GM12878 (cell line): ENCODE measurements around the gene ADA. TPM values are rescaled to one million over a fixed set of nuclear protein-coding genes. Genes with fewer than 3 reads are reported as not detected.

Source experiments
- ATAC-seq: fragments of 200-7000 bp; cut with Tn5 transposase; 3 replicates; pipeline ENCODE4 v1.9.1; 2020; ENCODE audit warnings: mild to moderate bottlenecking, moderate library complexity
- BruUV-seq: library from RNA; stranded (reverse); fragments of 400-500 nt; replicated peaks from 2 replicates; lab custom pipeline; 2021; lab: Mats Ljungman, UMichigan
- CTCF ChIA-PET: fragments of 300-600 bp; sonication (Branson Sonifier 250); formaldehyde crosslinking; extraction: SDS; loops from one replicate; lab custom pipeline; 2021; ENCODE audit warnings: inconsistent platforms; lab: Yijun Ruan, JAX
- POLR2A ChIA-PET: fragments of 350-600 bp; formaldehyde crosslinking; extraction: SDS; loops from one replicate; lab custom pipeline; 2021; ENCODE audit warnings: inconsistent platforms; lab: Charles Lee
- RAD21 ChIA-PET: fragments of 300-600 bp; sonication (Branson Sonifier 250); formaldehyde crosslinking; loops from one replicate; lab custom pipeline; 2023; ENCODE audit warnings: antibody characterized with exemption; ENCODE audit not compliant: unreplicated experiment; lab: Charles Lee
- SMC1A ChIA-PET: fragments of 300-600 bp; sonication (Branson Sonifier 250); formaldehyde crosslinking; loops from one replicate; lab custom pipeline; 2023; ENCODE audit not compliant: unreplicated experiment, uncharacterized antibody; lab: Charles Lee
- DNase-seq: peaks from one replicate; pipeline ENCODE4 v3.0.0-alpha.2; 2011; ENCODE audit warnings: low read depth, low spot score
- FAIRE-seq: peaks from 3 replicates; lab custom pipeline; 2011; peaks lifted over from hg19 to GRCh38; lab: Jason Lieb, UNC
- H2AFZ ChIP-seq: 2 replicates; pipeline ENCODE4 v1.6.0; 2011; ENCODE audit warnings: low read depth, low read length, control low read depth; ENCODE audit not compliant: control insufficient read depth
- H3K27ac ChIP-seq: 2 replicates; pipeline ENCODE4 v1.5.1; 2011; ENCODE audit warnings: control low read depth; ENCODE audit not compliant: control insufficient read depth, insufficient read depth
- H3K27me3 ChIP-seq, 2 experiments: replicated peaks in 1 of 2; 2 replicates each; pipeline versions ENCODE4 v1.6.0 to v1.6.1; 2011; ENCODE audit warnings: low read length in 1 of 2; ENCODE audit not compliant: control insufficient read depth in 2 of 2, insufficient read depth in 2 of 2
- H3K36me3 ChIP-seq, 2 experiments: 2 replicates each; pipeline ENCODE4 v1.5.1; 2011; ENCODE audit warnings: low read length in 1 of 2; ENCODE audit not compliant: control insufficient read depth in 2 of 2, insufficient read depth in 2 of 2
- H3K4me1 ChIP-seq: 2 replicates; pipeline ENCODE4 v1.6.1; 2011; ENCODE audit warnings: mild to moderate bottlenecking, low read length, moderate library complexity, mixed read lengths; ENCODE audit not compliant: control insufficient read depth, insufficient read depth
- H3K4me2 ChIP-seq: 2 replicates; pipeline ENCODE4 v1.6.0; 2011; ENCODE audit warnings: control low read depth; ENCODE audit not compliant: control insufficient read depth, insufficient read depth
- H3K4me3 ChIP-seq: fragments of 200-600 bp; sonication (generic); 2 replicates; pipeline ENCODE4 v1.5.1; 2016
- H3K79me2 ChIP-seq: 2 replicates; pipeline ENCODE4 v1.6.0; 2011; ENCODE audit warnings: low read length; ENCODE audit not compliant: control insufficient read depth, insufficient read depth
- H3K9ac ChIP-seq: 2 replicates; pipeline ENCODE4 v1.8.0; 2011; ENCODE audit warnings: low read length, control low read depth, mixed read lengths; ENCODE audit not compliant: control insufficient read depth, insufficient read depth
- H3K9me3 ChIP-seq: replicated peaks from 3 replicates; pipeline ENCODE4 v1.5.1; 2011; ENCODE audit warnings: mild to moderate bottlenecking, low read length; ENCODE audit not compliant: control insufficient read depth, insufficient read depth
- H4K20me1 ChIP-seq: 2 replicates; pipeline ENCODE4 v1.6.0; 2011; ENCODE audit not compliant: control insufficient read depth, insufficient read depth
- BACH1 ChIP-seq: fragments of 450-650 bp; IDR thresholded peaks from 2 replicates; pipeline ENCODE4 v1.6.1; 2017; ENCODE audit warnings: mild to moderate bottlenecking, borderline replicate concordance
- BMI1 ChIP-seq: fragments of 450-650 bp; IDR thresholded peaks from 2 replicates; pipeline ENCODE4 v1.6.1; 2016; ENCODE audit warnings: mild to moderate bottlenecking, moderate library complexity, borderline replicate concordance
- CBX3 ChIP-seq: fragments of 200-600 bp; sonication (generic); IDR thresholded peaks from 2 replicates; pipeline ENCODE4 v1.6.1; 2016; ENCODE audit warnings: low read depth, borderline replicate concordance
- CBX5 ChIP-seq: sonication (generic); IDR thresholded peaks from 2 replicates; pipeline ENCODE4 v1.6.1; 2016; ENCODE audit warnings: low read depth, moderate library complexity, mild to moderate bottlenecking, inconsistent platforms
- CEBPB ChIP-seq, 2 experiments: fragments of 150-350 bp in 1 of 2; IDR thresholded peaks; 2 replicates each; pipeline ENCODE4 v1.6.1; 2012 to 2014; ENCODE audit warnings: low read depth in 2 of 2, low read length in 2 of 2, borderline replicate concordance in 1 of 2, inconsistent platforms in 1 of 2
- KLF5 ChIP-seq: fragments of 450-650 bp; IDR thresholded peaks from 2 replicates; pipeline ENCODE4 v1.6.1; 2014; ENCODE audit warnings: mild to moderate bottlenecking; ENCODE audit not compliant: partially characterized antibody
- NFIC ChIP-seq: IDR thresholded peaks from 2 replicates; pipeline ENCODE4 v1.6.1; 2012; ENCODE audit warnings: low read depth, mild to moderate bottlenecking, inconsistent platforms, low read length, moderate library complexity
- RBBP5 ChIP-seq: fragments of 200-600 bp; sonication (generic); conservative IDR thresholded peaks from 2 replicates; pipeline ENCODE4 v1.6.1; 2016
- SIX5 ChIP-seq: IDR thresholded peaks from 2 replicates; pipeline ENCODE4 v1.6.1; 2011; ENCODE audit warnings: mild to moderate bottlenecking, low read depth, low read length, moderate library complexity; ENCODE audit not compliant: severe bottlenecking
- SMAD1 ChIP-seq: fragments of 450-650 bp; IDR thresholded peaks from 2 replicates; pipeline ENCODE4 v1.6.1; 2018; ENCODE audit warnings: mild to moderate bottlenecking, low read depth; ENCODE audit not compliant: partially characterized antibody
- STAT3 ChIP-seq: IDR thresholded peaks from 2 replicates; pipeline ENCODE4 v1.6.1; 2011; ENCODE audit warnings: low read depth, low read length, improper control_type of control experiment
- SUZ12 ChIP-seq: fragments of 200-600 bp; sonication (generic); IDR thresholded peaks from one replicate; pipeline ENCODE4 v1.6.1; 2018; ENCODE audit warnings: antibody characterized with exemption, mild to moderate bottlenecking; ENCODE audit not compliant: unreplicated experiment
- ZBED1 ChIP-seq: IDR thresholded peaks from 2 replicates; pipeline ENCODE4 v1.6.1; 2016; ENCODE audit warnings: borderline replicate concordance
- ZNF217 ChIP-seq: fragments of 450-650 bp; IDR thresholded peaks from 2 replicates; pipeline ENCODE4 v1.6.1; 2017; ENCODE audit warnings: antibody characterized with exemption, mild to moderate bottlenecking
- WGBS: methylation state at CpG from one replicate; pipeline ENCODE4 v1.1.6; 2016; ENCODE audit warnings: low lambda C conversion rate; ENCODE audit not compliant: insufficient replicate concordance, insufficient coverage; ENCODE audit errors: missing lambda C conversion rate; 5-methylcytosine and 5-hydroxymethylcytosine counted together
- in situ Hi-C: fragments of 300-500 bp; cut with MboI; formaldehyde crosslinking; loops from 9 replicates; pipeline ENCODE4 v1.14.3; 2018; ENCODE audit warnings: mixed read lengths
- intact Hi-C: fragments of 100-400 bp; cut with micrococcal nuclease; formaldehyde crosslinking; loops from one replicate; pipeline ENCODE4 v1.14.2; 2022; ENCODE audit not compliant: unreplicated experiment
- polyA plus RNA-seq, 11 experiments: library from polyadenylated mRNA; depleted of rRNA in 4 of 11; unstranded in 6 of 11; stranded (reverse) in 5 of 11; fragments of >200 nt; fragmentation: Nextera tagmentation in 4 of 11; fragmentation: Illumina TruSeq in 1 of 11; extraction: Ambion mirVana in 4 of 11; extraction: Trizol in 1 of 11; gene quantifications; 1 replicate in 1 of 11; 2 replicates in 10 of 11; pipeline versions ENCODE4 v1.2.1 to v1.2.3, GENCODE V29; 2011 to 2016; ENCODE audit warnings: inconsistent platforms in 2 of 11, missing spikeins in 2 of 11, low read depth in 1 of 11
- total RNA-seq, 4 experiments: library from RNA; depleted of rRNA in 3 of 4; stranded (reverse); fragments of >200 nt in 3 of 4; fragmentation: Illumina TruSeq in 1 of 4; extraction: Trizol in 1 of 4; gene quantifications; 2 replicates each; pipeline versions ENCODE4 v1.2.1 to v1.2.3, GENCODE V29; 2013 to 2021

Gene ADA
- total and polyA plus RNA-seq, 10 of the 15 experiments (the other 5 are each of a cell fraction or from before 2014, with no cell fraction given): 40.9 to 217 (median 90.8) TPM

- CTCF ChIA-PET: interaction anchor here (0.8 to 7.5 kb wide), 19 partner anchors 10 to 227 kb away, joined by 3 to 158 read pairs (median 6); partner anchors contain the start of genes PKIG, SERINC3 and TTPAL
Observed at GRCh38 chr20:44609006-44609515, 42.4 kb downstream of the ADA start.

More at GRCh38 chr20:44609006-44609515, 42.4 kb downstream of the ADA start:
- in situ Hi-C loops (loop anchor here (5.0 to 10.0 kb wide), 2 partner anchors 222 to 394 kb away; partner anchors contain the start of gene OSER1), intact Hi-C loops (loop anchor here (5.0 kb wide), 1 partner anchor 87 kb away; the partner anchor contains the start of gene SERINC3)
- TF ChIP-seq CEBPB (IDR thresholded peaks at IDR 0.05; ENCODE audit: borderline replicate concordance in 1 of 2, low read depth in 2 of 2, low read length in 2 of 2) (no peak), SUZ12 (no peak), STAT3 (no peak), RBBP5 (no peak), SIX5 (no peak), CBX5 (no peak), CBX3 (no peak), BACH1 (no peak), BMI1 (no peak), KLF5 (no peak), ZNF217 (no peak), SMAD1 (no peak), NFIC (no peak), ZBED1 (no peak)
- no peaks in the 10 kb centered on the region; the same call in 1 of the 2 replicates for H3K79me2 ChIP-seq
- no peaks in the 10 kb centered on the region for H3K27me3 ChIP-seq
- no peak overlapping the region for H3K4me3 ChIP-seq
- H3K27ac ChIP-seq: no peak overlapping the region
- no peak for DNase-seq
- ChIA-PET RAD21 (interaction anchor here (0.8 to 4.0 kb wide), 13 partner anchors 11 to 228 kb away, joined by 3 to 97 read pairs (median 10); partner anchors contain the start of genes PKIG and TTPAL), POLR2A (interaction anchor here (1.1 to 1.8 kb wide), 3 partner anchors 23 to 34 kb away, joined by 3 to 9 read pairs (median 9); no protein-coding TSS in a partner anchor), SMC1A (interaction anchor here (0.6 to 5.5 kb wide), 26 partner anchors 10 to 224 kb away, joined by 3 to 85 read pairs (median 4); partner anchors contain the start of genes PKIG, SERINC3 and TTPAL)
- WGBS: 52% methylated on average over 9 of the region's 9 CpGs
- H3K4me1 ChIP-seq: peaks cover 13% of the 10 kb centered on the region
- no peaks in the 10 kb centered on the region for H4K20me1 ChIP-seq
- no TSS peak for BruUV-seq
- no peak overlapping the region for H2AFZ ChIP-seq
- no peak for ATAC-seq
- H3K9me3 ChIP-seq: no peaks in the 10 kb centered on the region
- no peak overlapping the region for H3K4me2 ChIP-seq
- FAIRE-seq: no peak
- H3K9ac ChIP-seq: no peak overlapping the region
- peaks cover 0 to 2% of the 10 kb centered on the region in 2 experiments; a peak in 3 of 4 replicates for H3K36me3 ChIP-seq
